IMR-90 (cell line): Measurements from ENCODE around the gene FRMD1. TPM values are rescaled to one million over a fixed set of nuclear protein-coding genes. Genes with fewer than 3 reads are reported as not detected.

Source experiments
- ATAC-seq: fragments of 200-7000 bp; cut with Tn5 transposase; 2 replicates; pipeline ENCODE4 v1.9.1; 2020; ENCODE audit warnings: low read depth, mild to moderate bottlenecking, moderate library complexity
- BruUV-seq: library from RNA; stranded (reverse); fragments of 400-500 nt; replicated peaks from 2 replicates; lab custom pipeline; 2021; lab: Mats Ljungman, UMichigan
- CTCF ChIA-PET: fragments of 300-600 bp; formaldehyde crosslinking; extraction: SDS; loops from one replicate; lab custom pipeline; 2021; ENCODE audit warnings: antibody characterized with exemption; lab: Yijun Ruan, JAX
- POLR2A ChIA-PET: fragments of 300-600 bp; sonication (Branson Sonifier 250); formaldehyde crosslinking; loops from one replicate; lab custom pipeline; 2022; ENCODE audit warnings: antibody characterized with exemption; ENCODE audit not compliant: unreplicated experiment; lab: Charles Lee
- DNase-seq: peaks from one replicate; pipeline ENCODE4 v3.0.0; 2013
- H2AFZ ChIP-seq: replicated peaks from 2 replicates; pipeline ENCODE3; 2013; ENCODE audit warnings: low read length, mild to moderate bottlenecking; ENCODE audit not compliant: poor library complexity
- H2AK5ac ChIP-seq: 2 replicates; pipeline ENCODE4 v1.6.1; 2013; ENCODE audit warnings: low read depth, low read length, inconsistent platforms
- H2AK9ac ChIP-seq: replicated peaks from 2 replicates; pipeline ENCODE3; 2013; ENCODE audit warnings: mild to moderate bottlenecking, low read depth, low read length, moderate library complexity; ENCODE audit not compliant: poor library complexity
- H2BK120ac ChIP-seq: 2 replicates; pipeline ENCODE4 v1.6.1; 2013; ENCODE audit warnings: low read depth, low read length, inconsistent platforms
- H2BK15ac ChIP-seq: 3 replicates; pipeline ENCODE4 v1.6.1; 2013; ENCODE audit warnings: low read depth, low read length, inconsistent platforms
- H2BK20ac ChIP-seq: 2 replicates; pipeline ENCODE4 v1.6.1; 2013; ENCODE audit warnings: low read depth, mild to moderate bottlenecking, inconsistent platforms, low read length, moderate library complexity
- H2BK5ac ChIP-seq: 2 replicates; pipeline ENCODE4 v1.6.1; 2013; ENCODE audit warnings: mild to moderate bottlenecking, low read depth, low read length, inconsistent platforms; ENCODE audit not compliant: poor library complexity, severe bottlenecking
- H3K14ac ChIP-seq: replicated peaks from 2 replicates; pipeline ENCODE4 v1.6.1; 2013; ENCODE audit warnings: low read depth, low read length, inconsistent platforms
- H3K18ac ChIP-seq: 2 replicates; pipeline ENCODE4 v1.6.1; 2013; ENCODE audit warnings: low read depth, low read length, control low read depth
- H3K23ac ChIP-seq: 2 replicates; pipeline ENCODE4 v1.6.1; 2013; ENCODE audit warnings: low read depth, low read length, inconsistent platforms
- H3K27ac ChIP-seq: 2 replicates; pipeline ENCODE4 v1.5.1; 2013; ENCODE audit warnings: mild to moderate bottlenecking, control low read depth, low read length; ENCODE audit not compliant: insufficient read depth
- H3K27me3 ChIP-seq: 2 replicates; pipeline ENCODE4 v1.6.1; 2013; ENCODE audit warnings: low read length; ENCODE audit not compliant: control insufficient read depth, insufficient read depth
- H3K36me3 ChIP-seq: 2 replicates; pipeline ENCODE4 v1.6.1; 2013; ENCODE audit warnings: low read length, mixed read lengths; ENCODE audit not compliant: control insufficient read depth, insufficient read depth
- H3K4ac ChIP-seq: 2 replicates; pipeline ENCODE4 v1.6.1; 2013; ENCODE audit warnings: low read depth, low read length, inconsistent platforms
- H3K4me1 ChIP-seq: 2 replicates; pipeline ENCODE4 v1.6.1; 2013; ENCODE audit warnings: low read length, mixed read lengths; ENCODE audit not compliant: control insufficient read depth, insufficient read depth
- H3K4me2 ChIP-seq: 2 replicates; pipeline ENCODE4 v1.6.1; 2013; ENCODE audit warnings: low read depth, mild to moderate bottlenecking, control low read depth, low read length, moderate library complexity
- H3K4me3 ChIP-seq: 2 replicates; pipeline ENCODE4 v1.5.1; 2013; ENCODE audit warnings: low read depth, mild to moderate bottlenecking, control low read depth, low read length, moderate library complexity; ENCODE audit not compliant: insufficient read depth
- H3K56ac ChIP-seq: 2 replicates; pipeline ENCODE4 v1.6.1; 2013; ENCODE audit warnings: low read length, inconsistent platforms; ENCODE audit not compliant: insufficient read depth; ENCODE audit errors: extremely low read depth
- H3K79me1 ChIP-seq, 2 experiments: 2 replicates each; pipeline ENCODE4 v1.6.1; 2013; ENCODE audit warnings: low read length in 2 of 2, inconsistent platforms in 1 of 2, low read depth in 1 of 2
- H3K9ac ChIP-seq: 2 replicates; pipeline ENCODE4 v1.6.1; 2013; ENCODE audit warnings: low read depth, low read length, control low read depth
- H3K9me1 ChIP-seq: 2 replicates; pipeline ENCODE4 v1.6.1; 2013; ENCODE audit warnings: low read length, inconsistent platforms; ENCODE audit not compliant: insufficient read depth
- H3K9me3 ChIP-seq: 2 replicates; pipeline ENCODE4 v1.6.1; 2013; ENCODE audit warnings: low read length; ENCODE audit not compliant: control insufficient read depth, insufficient read depth
- H4K20me1 ChIP-seq: 2 replicates; pipeline ENCODE4 v1.6.1; 2013; ENCODE audit warnings: low read length, inconsistent platforms; ENCODE audit not compliant: insufficient read depth
- H4K5ac ChIP-seq: 2 replicates; pipeline ENCODE4 v1.6.1; 2013; ENCODE audit warnings: mild to moderate bottlenecking, low read depth, low read length, control low read depth
- H4K8ac ChIP-seq, 2 experiments: 2 replicates each; pipeline ENCODE4 v1.6.1; 2013; ENCODE audit warnings: low read depth in 2 of 2, low read length in 2 of 2, control low read depth in 1 of 2, inconsistent platforms in 1 of 2
- H4K91ac ChIP-seq: 2 replicates; pipeline ENCODE4 v1.6.1; 2013; ENCODE audit warnings: low read depth, low read length, inconsistent platforms; ENCODE audit not compliant: insufficient read depth
- BHLHE40 ChIP-seq: fragments of 150-350 bp; IDR thresholded peaks from 2 replicates; pipeline ENCODE4 v1.6.1; 2016; ENCODE audit warnings: mild to moderate bottlenecking, low read depth, low read length
- CTCF ChIP-seq: conservative IDR thresholded peaks from 2 replicates; pipeline ENCODE4 v1.5.1; 2012; ENCODE audit warnings: mild to moderate bottlenecking, low read depth, low read length, improper control_type of control experiment
- ELK1 ChIP-seq: fragments of 150-350 bp; IDR thresholded peaks from 2 replicates; pipeline ENCODE4 v1.6.1; 2016; ENCODE audit warnings: low read depth, mild to moderate bottlenecking, low read length, moderate library complexity, borderline replicate concordance
- MAZ ChIP-seq: IDR thresholded peaks from 2 replicates; pipeline ENCODE4 v1.6.1; 2012; ENCODE audit warnings: low read depth, mild to moderate bottlenecking, low read length, improper control_type of control experiment, moderate library complexity, borderline replicate concordance
- RAD21 ChIP-seq: IDR thresholded peaks from 2 replicates; pipeline ENCODE4 v1.6.1; 2012; ENCODE audit warnings: low read length, improper control_type of control experiment
- SMC3 ChIP-seq: fragments of 150-350 bp; IDR thresholded peaks from 2 replicates; pipeline ENCODE4 v1.6.1; 2016; ENCODE audit warnings: low read depth, mild to moderate bottlenecking, antibody characterized with exemption, low read length, moderate library complexity
- WGBS, 2 experiments: methylation state at CpG; one replicate each; pipeline versions ENCODE4 v1.1.5 to v1.1.7; 2013; ENCODE audit warnings: missing lambda C conversion rate in 2 of 2; ENCODE audit not compliant: insufficient read length in 1 of 2; ENCODE audit errors: extremely low coverage in 2 of 2; 5-methylcytosine and 5-hydroxymethylcytosine counted together
- dilution Hi-C: fragments of 300-500 bp; cut with HindIII; formaldehyde crosslinking; loops from one replicate; pipeline ENCODE4 v1.14.3; 2018; ENCODE audit warnings: low sequenced_read_pairs; ENCODE audit not compliant: unreplicated experiment
- in situ Hi-C: fragments of 300-500 bp; cut with MboI; formaldehyde crosslinking; loops from 3 replicates; pipeline ENCODE4 v1.14.3; 2019; ENCODE audit warnings: low sequenced_read_pairs, inconsistent platforms, mixed read lengths
- intact Hi-C: fragments of 100-400 bp; cut with micrococcal nuclease; formaldehyde crosslinking; loops from 2 replicates; pipeline ENCODE4 v1.10.0; 2022
- polyA plus RNA-seq, 3 experiments: library from polyadenylated mRNA; depleted of rRNA; stranded (reverse); fragments of >200 nt; gene quantifications; 2 replicates each; pipeline ENCODE4 v1.2.3, GENCODE V29; 2012; ENCODE audit warnings: low replicate concordance in 1 of 3
- total RNA-seq: library from RNA; depleted of rRNA; stranded (reverse); fragments of >200 nt; gene quantifications from 2 replicates; pipeline ENCODE4 v1.2.3, GENCODE V29; 2012; rRNA removed

Gene FRMD1
- total and polyA plus RNA-seq, 2 of the 4 experiments (the other 2 are of a cell fraction) = not detected

DNA sequence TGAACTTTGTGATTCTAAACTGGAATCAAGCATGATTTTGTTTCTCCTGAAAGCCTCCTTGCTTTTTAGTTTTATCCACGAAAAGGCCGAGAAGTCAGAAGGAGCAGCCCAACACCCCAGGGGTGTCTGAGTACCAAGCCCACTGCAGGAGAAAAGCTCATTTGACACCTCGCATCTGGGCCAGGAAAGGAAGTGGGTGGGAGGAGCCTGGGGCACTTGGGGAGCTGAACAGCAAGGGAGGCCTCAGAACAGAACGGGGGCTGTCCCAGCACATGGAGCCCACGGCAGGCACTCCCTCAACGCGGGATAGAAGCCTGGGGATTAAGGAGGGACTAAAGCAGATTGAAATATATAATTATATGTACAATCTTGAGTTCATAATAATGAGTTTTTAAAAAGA lies 75.0 kb downstream of the FRMD1 start:
- dilution Hi-C loops (no loop called here), intact Hi-C loops (no loop called here), in situ Hi-C loops (no loop called here)
- Histone ChIP-seq H3K27me3 (peaks cover 9% of the 10 kb centered on the region), H4K5ac (no peak overlapping the region), H3K4me3 (no peak overlapping the region), H3K9me1 (0 out of 2 replicates have a peak, but pooled peaks cover 3% of the 10 kb centered on the region), H3K9me3 (no peaks in the 10 kb centered on the region), H2BK120ac (no peak overlapping the region), H3K23ac (no peak overlapping the region), H2BK20ac (no peak overlapping the region), H2BK5ac (no peak overlapping the region), H3K79me1 (no peaks in the 10 kb centered on the region), H4K8ac (no peak overlapping the region), H3K4me1 (no peaks in the 10 kb centered on the region), H4K20me1 (no peaks in the 10 kb centered on the region), H4K91ac (no peak overlapping the region), H3K18ac (no peak overlapping the region), H3K14ac (no peak overlapping the region), H3K9ac (no peak overlapping the region), H3K4me2 (no peak overlapping the region), H3K36me3 (no peaks in the 10 kb centered on the region), H2BK15ac (no peak overlapping the region), H2AK5ac (no peak overlapping the region), H3K56ac (no peak overlapping the region), H2AFZ (no peak overlapping the region), H2AK9ac (no peak overlapping the region), H3K4ac (no peak overlapping the region), H3K27ac (no peak overlapping the region)
- DNase-seq = no peak
- no TSS peak for BruUV-seq
- TF ChIP-seq MAZ = no peak
- TF ChIP-seq CTCF = no peak
- no peak for TF ChIP-seq SMC3
- no peak for TF ChIP-seq BHLHE40
- TF ChIP-seq ELK1 = no peak
- TF ChIP-seq RAD21 = no peak
- no peak for ATAC-seq
- ChIA-PET POLR2A (no interaction called here), CTCF (no interaction called here)
- no CpG with 5 or more reads among the region's 7 CpGs for WGBS, 2 experiments

Other genes with a start within 250 kb of the FRMD1 start
- not detected in 2 replicates for gene KIF25, start 81.5 kb downstream of the FRMD1 start, total RNA-seq
- gene KIF25, start 81.5 kb downstream of the FRMD1 start, polyA plus RNA-seq (2012; rRNA removed) = not detected in 2 replicates
- gene DACT2, start 240.6 kb upstream of the FRMD1 start, total RNA-seq = not detected in 2 replicates
- gene DACT2, start 240.6 kb upstream of the FRMD1 start, polyA plus RNA-seq (2012; rRNA removed) = not detected in 2 replicates